Fibroblast of skin of left biceps (primary cell): ENCODE results near the gene NUP35.

Experiments
- DNase-seq, 2 experiments: peaks; one replicate each; pipeline ENCODE4 v3.0.0-alpha.2; 2013; ENCODE audit warnings: low read depth in 2 of 2

The NUP35 gene

GRCh38 chr2:183124222-183124956, at the start of gene NUP35:
TSS of gene NUP35 (plus strand) at chr2:183124443. CDS start at chr2:183124458, 15 bp downstream.
- DNase-seq = peak; percentile 71 to 76

GRCh38 chr2:183078163-183078463, 46.1 kb upstream of the NUP35 start:
- DNase-seq = peak in 1 of 2 experiments; percentile 1

GRCh38 chr2:183078464-183079138, 45.6 kb upstream of the NUP35 start, which contains the start of gene DUSP19:
TSS of gene DUSP19 (plus strand) at chr2:183078747. CDS start at chr2:183078934, 187 bp downstream.
- peak; percentile 75 to 78 for DNase-seq

GRCh38 chr2:183079139-183079775, 45.0 kb upstream of the NUP35 start:
- peak in 1 of 2 experiments; percentile 1 for DNase-seq

GRCh38 chr2:183081911-183082310, 42.3 kb upstream of the NUP35 start:
- no peak for DNase-seq

- DNase-seq = no peak
These were observed 36.2 kb upstream of the NUP35 start for GRCh38 chr2:183088061-183088460.

- DNase-seq = no peak
These were observed 34.9 kb upstream of the NUP35 start for GRCh38 chr2:183089192-183089851.

- DNase-seq = no peak
These were observed 32.8 kb upstream of the NUP35 start for GRCh38 chr2:183091318-183091953.

GRCh38 chr2:183091954-183092345, 32.3 kb upstream of the NUP35 start:
- no peak for DNase-seq

GRCh38 chr2:183093857-183094657, 30.2 kb upstream of the NUP35 start:
- peak; percentile 16 to 22 for DNase-seq

- no peak for DNase-seq
These were observed 18.7 kb upstream of the NUP35 start for GRCh38 chr2:183105402-183106134.

GRCh38 chr2:183112577-183112976, 11.7 kb upstream of the NUP35 start:
- no peak for DNase-seq

GRCh38 chr2:183113630-183114029, 10.6 kb upstream of the NUP35 start:
- no peak for DNase-seq

GRCh38 chr2:183117226-183117625, 7.0 kb upstream of the NUP35 start:
- DNase-seq = no peak

GRCh38 chr2:183123117-183123958, 905 bp upstream of the NUP35 start:
- no peak for DNase-seq

- DNase-seq = no peak
These were observed 353 bp upstream of the NUP35 start for GRCh38 chr2:183123959-183124221.

- no peak for DNase-seq
These were observed 663 bp downstream of the NUP35 start for GRCh38 chr2:183124957-183125255.

GRCh38 chr2:183125659-183126341, 1.6 kb downstream of the NUP35 start:
- DNase-seq = no peak

GRCh38 chr2:183126635-183127034, 2.4 kb downstream of the NUP35 start:
- no peak for DNase-seq
